Lung (tissue), 12 donors: ENCODE results near the gene PTH2R. TPM values are rescaled to one million over a fixed set of nuclear protein-coding genes. Genes with fewer than 3 reads are reported as not detected.
"Not testable (repeated sequence)": the region's sequence is repeated elsewhere in the genome, so short reads cannot be mapped to it uniquely, and the experiment has no call there.

Experiments used
- ATAC-seq: fragments of 200-7000 bp; cut with Tn5 transposase; one replicate; pipeline ENCODE4 v1.9.1; 2020; ENCODE audit warnings: moderate number of reproducible peaks; ENCODE audit not compliant: insufficient read depth, low FRiP score
- DNase-seq, 3 donors: peaks; one replicate each; pipeline ENCODE4 v3.0.0-alpha.2; 2013 to 2017
- H3K27ac ChIP-seq, 2 donors: one replicate each; pipeline ENCODE4 v1.5.1; 2013; ENCODE audit warnings: mild to moderate bottlenecking in 2 of 2, moderate library complexity in 2 of 2, control low read depth in 1 of 2, inconsistent platforms in 1 of 2, low read depth in 1 of 2, low read length in 1 of 2
- H3K27me3 ChIP-seq, 3 donors: one replicate each; pipeline ENCODE4 v1.5.1; 2013; ENCODE audit warnings: low read length in 2 of 3; ENCODE audit not compliant: control insufficient read depth in 3 of 3, insufficient read depth in 3 of 3
- H3K36me3 ChIP-seq, 4 donors: one replicate each; pipeline ENCODE4 v1.5.1; 2013; ENCODE audit warnings: low read length in 4 of 4, mild to moderate bottlenecking in 1 of 4, moderate library complexity in 1 of 4; ENCODE audit not compliant: control insufficient read depth in 4 of 4, insufficient read depth in 4 of 4
- H3K4me1 ChIP-seq, 5 donors: one replicate each; pipeline ENCODE4 v1.5.1; 2013; ENCODE audit warnings: low read length in 5 of 5, mild to moderate bottlenecking in 2 of 5, moderate library complexity in 1 of 5; ENCODE audit not compliant: control insufficient read depth in 5 of 5, insufficient read depth in 5 of 5
- H3K4me3 ChIP-seq: one replicate; pipeline ENCODE4 v1.5.1; 2013; ENCODE audit warnings: mild to moderate bottlenecking, control low read depth, moderate library complexity
- H3K9ac ChIP-seq, 2 donors: one replicate each; pipeline ENCODE4 v1.5.1; 2013; ENCODE audit warnings: low read length in 2 of 2, control low read depth in 1 of 2; ENCODE audit not compliant: insufficient read depth in 1 of 2
- H3K9me3 ChIP-seq, 4 donors: one replicate each; pipeline ENCODE4 v1.5.1; 2013; ENCODE audit warnings: low read length in 3 of 4, mild to moderate bottlenecking in 1 of 4, moderate library complexity in 1 of 4; ENCODE audit not compliant: control insufficient read depth in 4 of 4, insufficient read depth in 3 of 4
- WGBS, 2 donors: extraction: QIAGEN DNeasy Blood & Tissue Kit; methylation state at CpG; one replicate each; pipeline ENCODE4 v1.1.7; 2013; 5-methylcytosine and 5-hydroxymethylcytosine counted together
- polyA plus RNA-seq, 2 donors: library from polyadenylated mRNA; stranded (reverse); fragments of 200-250 nt; gene quantifications; one replicate each; pipeline ENCODE4 v1.2.1, GENCODE V29; 2013
- total RNA-seq, 2 donors: library from RNA; depleted of rRNA in 1 of 2; stranded (reverse); fragments of >200 nt in 1 of 2; gene quantifications; one replicate each; pipeline ENCODE4 v1.2.1, GENCODE V29; 2014 to 2021
- TF ChIP-seq, protein P1 (sequence below): IDR thresholded peaks from 2 replicates; pipeline ENCODE4 v1.5.1; 2012; ENCODE audit warnings: mild to moderate bottlenecking; ENCODE audit errors: control extremely low read depth, extremely low read depth
- donor health status: control.
- donor health status: control.
- donor health status: Bipolar disorder and iron deficiency.
- donor health status: healthy.
- donor health status: DM: yes; HTN: yes; CAD: no.

The PTH2R gene
- total and polyA plus RNA-seq, 4 donors: 0.11 to 0.25 (median 0.13) TPM

- peaks cover 0 to 1% (median 0%) of the 10 kb centered on the region in 4 donors for H3K9me3 ChIP-seq
- H3K4me3 ChIP-seq: no peak overlapping the region
- H3K4me1 ChIP-seq: no peaks in the 10 kb centered on the region
- no peak overlapping the region for H3K9ac ChIP-seq
- no peaks in the 10 kb centered on the region for H3K36me3 ChIP-seq
- H3K27ac ChIP-seq: no peak overlapping the region
- 30 to 33% methylated on average over 2 of the region's 2 CpGs for WGBS, 2 donors
- no peaks in the 10 kb centered on the region for H3K27me3 ChIP-seq
- no peak for ATAC-seq
- TF ChIP-seq, protein P1, sequence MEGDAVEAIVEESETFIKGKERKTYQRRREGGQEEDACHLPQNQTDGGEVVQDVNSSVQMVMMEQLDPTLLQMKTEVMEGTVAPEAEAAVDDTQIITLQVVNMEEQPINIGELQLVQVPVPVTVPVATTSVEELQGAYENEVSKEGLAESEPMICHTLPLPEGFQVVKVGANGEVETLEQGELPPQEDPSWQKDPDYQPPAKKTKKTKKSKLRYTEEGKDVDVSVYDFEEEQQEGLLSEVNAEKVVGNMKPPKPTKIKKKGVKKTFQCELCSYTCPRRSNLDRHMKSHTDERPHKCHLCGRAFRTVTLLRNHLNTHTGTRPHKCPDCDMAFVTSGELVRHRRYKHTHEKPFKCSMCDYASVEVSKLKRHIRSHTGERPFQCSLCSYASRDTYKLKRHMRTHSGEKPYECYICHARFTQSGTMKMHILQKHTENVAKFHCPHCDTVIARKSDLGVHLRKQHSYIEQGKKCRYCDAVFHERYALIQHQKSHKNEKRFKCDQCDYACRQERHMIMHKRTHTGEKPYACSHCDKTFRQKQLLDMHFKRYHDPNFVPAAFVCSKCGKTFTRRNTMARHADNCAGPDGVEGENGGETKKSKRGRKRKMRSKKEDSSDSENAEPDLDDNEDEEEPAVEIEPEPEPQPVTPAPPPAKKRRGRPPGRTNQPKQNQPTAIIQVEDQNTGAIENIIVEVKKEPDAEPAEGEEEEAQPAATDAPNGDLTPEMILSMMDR: no peak
- DNase-seq: no peak
These were observed 20.1 kb upstream of the PTH2R start for GRCh38 chr2:208386541-208386940.

DNA sequence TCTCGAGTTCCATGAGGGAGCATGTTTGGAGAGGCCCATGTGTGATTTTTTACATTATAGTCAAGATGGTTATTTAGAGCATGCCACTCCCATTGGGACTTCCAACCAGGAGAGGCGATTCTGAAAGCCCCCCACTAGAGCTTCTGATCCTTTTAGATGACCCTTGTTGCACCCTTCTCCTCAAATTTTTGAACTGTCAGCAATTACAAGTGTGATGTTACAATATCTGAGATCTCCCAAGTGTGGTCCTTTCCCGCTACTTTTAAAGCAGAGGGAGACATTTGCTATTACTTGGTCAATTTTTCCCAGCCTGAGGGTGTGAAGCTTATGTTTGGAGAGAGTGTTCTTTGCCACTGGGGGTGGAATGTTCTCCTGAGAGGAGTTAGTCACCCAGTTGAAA lies 16.7 kb upstream of the PTH2R start:
- no peaks in the 10 kb centered on the region for H3K36me3 ChIP-seq
- ATAC-seq: no peak
- H3K4me1 ChIP-seq: no peaks in the 10 kb centered on the region
- DNase-seq: no peak
- H3K9ac ChIP-seq: no peak overlapping the region
- peaks cover 0 to 11% (median 2%) of the 10 kb centered on the region in 4 donors for H3K9me3 ChIP-seq
- TF ChIP-seq, protein P1: no peak
- WGBS, 2 donors: 81 to 92% methylated on average over 3 of the region's 3 CpGs
- H3K27me3 ChIP-seq: no peaks in the 10 kb centered on the region
- H3K27ac ChIP-seq: no peak overlapping the region
- no peak overlapping the region for H3K4me3 ChIP-seq

- 87 to 93% methylated on average over 3 of the region's 3 CpGs for WGBS, 2 donors
- Histone ChIP-seq H3K4me1 (no peaks in the 10 kb centered on the region), H3K4me3 (no peak overlapping the region), H3K9ac (no peak overlapping the region), H3K27ac (no peak overlapping the region), H3K27me3 (no peaks in the 10 kb centered on the region), H3K9me3 (peaks cover 0 to 11% (median 2%) of the 10 kb centered on the region in 4 donors), H3K36me3 (no peaks in the 10 kb centered on the region)
- ATAC-seq (no peak), DNase-seq (no peak)
- TF ChIP-seq, protein P1: no peak
These were observed 14.3 kb upstream of the PTH2R start for GRCh38 chr2:208392300-208392699.

- not testable (repeated sequence) for H3K27ac ChIP-seq, H3K36me3 ChIP-seq, H3K4me1 ChIP-seq, H3K4me3 ChIP-seq, ATAC-seq, H3K9ac ChIP-seq, DNase-seq, H3K27me3 ChIP-seq
- peaks cover 0 to 11% (median 2%) of the 10 kb centered on the region in 4 donors for H3K9me3 ChIP-seq
- WGBS, 2 donors: 95% methylated on average over 4 of the region's 4 CpGs
These were observed 9.8 kb upstream of the PTH2R start for GRCh38 chr2:208396796-208397195.
